Endothelial cell of umbilical vein (primary cell): ENCODE measurements around the gene LRRC27. TPM values are rescaled to one million over a fixed set of nuclear protein-coding genes. Genes with fewer than 3 reads are reported as not detected.

Experiments
- BruUV-seq: library from RNA; stranded (reverse); fragments of 400-500 nt; replicated peaks from 2 replicates; lab custom pipeline; 2021; lab: Mats Ljungman, UMichigan
- CTCF ChIA-PET: fragments of 300-600, 350-600 bp; sonication (Branson Sonifier 250); formaldehyde crosslinking; loops from one replicate; lab custom pipeline; 2021; ENCODE audit warnings: antibody characterized with exemption, inconsistent platforms; lab: Charles Lee
- POLR2A ChIA-PET: fragments of 300-600, 350-600 bp; sonication (Branson Sonifier 250); formaldehyde crosslinking; loops from one replicate; lab custom pipeline; 2021; ENCODE audit warnings: antibody characterized with exemption, inconsistent platforms; lab: Charles Lee
- DNase-seq: peaks from one replicate; pipeline ENCODE4 v3.0.0-alpha.2; 2011; ENCODE audit warnings: low read depth, low spot score
- FAIRE-seq: peaks from 2 replicates; lab custom pipeline; 2011; peaks lifted over from hg19 to GRCh38; lab: Jason Lieb, UNC
- H2AFZ ChIP-seq: 2 replicates; pipeline ENCODE4 v1.6.0; 2012; ENCODE audit warnings: low read depth, low read length, control low read depth, inconsistent platforms
- H3K27ac ChIP-seq: 2 replicates; pipeline ENCODE4 v1.5.1; 2011; ENCODE audit warnings: low read depth, mild to moderate bottlenecking, control low read depth, low read length, moderate library complexity; ENCODE audit not compliant: insufficient read depth
- H3K27me3 ChIP-seq, 2 experiments: 2 replicates each; pipeline versions ENCODE4 v1.6.0 to v1.6.1; 2011; ENCODE audit warnings: low read length in 2 of 2, mixed read lengths in 1 of 2; ENCODE audit not compliant: control insufficient read depth in 2 of 2, insufficient read depth in 2 of 2
- H3K36me3 ChIP-seq, 2 experiments: 2 replicates in 1 of 2; 3 replicates in 1 of 2; pipeline ENCODE4 v1.5.1; 2011; ENCODE audit warnings: low read length in 2 of 2, mild to moderate bottlenecking in 1 of 2, moderate library complexity in 1 of 2; ENCODE audit not compliant: control insufficient read depth in 2 of 2, insufficient read depth in 2 of 2; ENCODE audit errors: extremely low read depth in 1 of 2
- H3K4me1 ChIP-seq: 3 replicates; pipeline ENCODE4 v1.5.1; 2011; ENCODE audit warnings: mild to moderate bottlenecking, low read length; ENCODE audit not compliant: control insufficient read depth, insufficient read depth; ENCODE audit errors: extremely low read depth
- H3K4me2 ChIP-seq: 2 replicates; pipeline ENCODE4 v1.6.1; 2011; ENCODE audit warnings: low read length, control low read depth, mixed read lengths; ENCODE audit not compliant: insufficient read depth
- H3K4me3 ChIP-seq, 3 experiments: fragments of 200-600 bp in 1 of 3; sonication (generic), shearing (Covaris generic) in 1 of 3; replicated peaks in 1 of 3; 2 replicates each; pipeline ENCODE4 v1.5.1; 2011 to 2016; ENCODE audit warnings: control low read depth in 3 of 3, low read length in 3 of 3, mild to moderate bottlenecking in 2 of 3, inconsistent platforms in 1 of 3, low read depth in 1 of 3, moderate library complexity in 1 of 3; ENCODE audit not compliant: insufficient read depth in 1 of 3
- H3K79me2 ChIP-seq: 2 replicates; pipeline ENCODE4 v1.6.0; 2012; ENCODE audit warnings: low read length, inconsistent platforms; ENCODE audit not compliant: control insufficient read depth, insufficient read depth
- H3K9ac ChIP-seq: replicated peaks from 2 replicates; pipeline ENCODE3; 2011; ENCODE audit warnings: low read length, control low read depth; ENCODE audit not compliant: insufficient read depth; ENCODE audit errors: extremely low read depth
- H3K9me1 ChIP-seq: replicated peaks from 3 replicates; pipeline ENCODE4 v1.6.0; 2011; ENCODE audit warnings: mild to moderate bottlenecking, low read length; ENCODE audit not compliant: control insufficient read depth, insufficient read depth; ENCODE audit errors: extremely low read depth
- H3K9me3 ChIP-seq: replicated peaks from 2 replicates; pipeline ENCODE4 v1.5.1; 2012; ENCODE audit warnings: low read length, inconsistent platforms; ENCODE audit not compliant: control insufficient read depth, insufficient read depth
- H4K20me1 ChIP-seq: replicated peaks from 2 replicates; pipeline ENCODE3; 2011; ENCODE audit warnings: mild to moderate bottlenecking, low read length; ENCODE audit not compliant: control insufficient read depth, insufficient read depth; ENCODE audit errors: extremely low read depth
- EZH2 ChIP-seq: IDR thresholded peaks from 2 replicates; pipeline ENCODE4 v1.6.1; 2012; ENCODE audit warnings: borderline replicate concordance, low read depth, mild to moderate bottlenecking, moderate library complexity, low read length, inconsistent platforms; ENCODE audit not compliant: severe bottlenecking
- FOS ChIP-seq: IDR thresholded peaks from 2 replicates; pipeline ENCODE4 v1.6.1; 2011; ENCODE audit warnings: mild to moderate bottlenecking, low read length, moderate library complexity, borderline replicate concordance; ENCODE audit not compliant: insufficient read depth
- GATA2 ChIP-seq: IDR thresholded peaks from 2 replicates; pipeline ENCODE4 v1.7.0; 2011; ENCODE audit warnings: low read depth, mild to moderate bottlenecking, moderate library complexity, mixed read lengths, low read length; ENCODE audit not compliant: insufficient read length, insufficient read depth
- JUN ChIP-seq: IDR thresholded peaks from 2 replicates; pipeline ENCODE4 v1.6.1; 2011; ENCODE audit warnings: borderline replicate concordance, low read depth; ENCODE audit not compliant: insufficient read length, insufficient read depth
- MYC ChIP-seq: IDR thresholded peaks from one replicate; pipeline ENCODE4 v1.6.1; 2011; ENCODE audit warnings: mild to moderate bottlenecking, low read depth, low read length
- POLR2A ChIP-seq: IDR thresholded peaks from 2 replicates; pipeline ENCODE4 v1.6.1; 2012; ENCODE audit warnings: low read depth, mild to moderate bottlenecking, control low read depth, low read length
- POLR2AphosphoS5 ChIP-seq: IDR thresholded peaks from 2 replicates; pipeline ENCODE4 v1.6.1; 2012; ENCODE audit warnings: low read depth, mild to moderate bottlenecking, control low read depth, low read length, moderate library complexity; ENCODE audit not compliant: insufficient read depth
- dilution Hi-C: fragments of 300-500 bp; cut with MboI; formaldehyde crosslinking; loops from one replicate; pipeline ENCODE4 v1.15.0; 2019; ENCODE audit warnings: low sequenced_read_pairs; ENCODE audit not compliant: extremely low pct_ligation_motif_present
- intact Hi-C: fragments of 100-400 bp; cut with micrococcal nuclease; formaldehyde crosslinking; loops from one replicate; pipeline ENCODE4 v1.10.0; 2022
- polyA plus RNA-seq, 4 experiments: library from polyadenylated mRNA; depleted of rRNA in 3 of 4; stranded (reverse) in 3 of 4; unstranded in 1 of 4; fragments of >200 nt; gene quantifications; 2 replicates each; pipeline versions ENCODE4 v1.2.1 to v1.2.3, GENCODE V29; 2011 to 2012; ENCODE audit warnings: missing spikeins in 1 of 4
- total RNA-seq: library from RNA; stranded (reverse); gene quantifications from 2 replicates; pipeline ENCODE4 v1.2.3, GENCODE V29; 2021
- TF ChIP-seq, protein P1 (sequence below): IDR thresholded peaks from 2 replicates; pipeline ENCODE4 v1.6.1; 2011; ENCODE audit not compliant: insufficient read depth, insufficient read length
- TF ChIP-seq, protein P2 (sequence below), 2 donors: IDR thresholded peaks; 1 replicate in 1 of 2; 2 replicates in 1 of 2; pipeline ENCODE4 v1.5.1; 2011; ENCODE audit warnings: low read length in 2 of 2, mild to moderate bottlenecking in 2 of 2, moderate library complexity in 2 of 2, control low read depth in 1 of 2, inconsistent platforms in 1 of 2, low read depth in 1 of 2; ENCODE audit not compliant: insufficient read depth in 1 of 2; ENCODE audit errors: extremely low read depth in 1 of 2

The LRRC27 gene
- total and polyA plus RNA-seq, 2 donors (not counting 3 experiments of a cell fraction or from before 2014, with no cell fraction given), result 8.3 to 13.6 TPM

DNA sequence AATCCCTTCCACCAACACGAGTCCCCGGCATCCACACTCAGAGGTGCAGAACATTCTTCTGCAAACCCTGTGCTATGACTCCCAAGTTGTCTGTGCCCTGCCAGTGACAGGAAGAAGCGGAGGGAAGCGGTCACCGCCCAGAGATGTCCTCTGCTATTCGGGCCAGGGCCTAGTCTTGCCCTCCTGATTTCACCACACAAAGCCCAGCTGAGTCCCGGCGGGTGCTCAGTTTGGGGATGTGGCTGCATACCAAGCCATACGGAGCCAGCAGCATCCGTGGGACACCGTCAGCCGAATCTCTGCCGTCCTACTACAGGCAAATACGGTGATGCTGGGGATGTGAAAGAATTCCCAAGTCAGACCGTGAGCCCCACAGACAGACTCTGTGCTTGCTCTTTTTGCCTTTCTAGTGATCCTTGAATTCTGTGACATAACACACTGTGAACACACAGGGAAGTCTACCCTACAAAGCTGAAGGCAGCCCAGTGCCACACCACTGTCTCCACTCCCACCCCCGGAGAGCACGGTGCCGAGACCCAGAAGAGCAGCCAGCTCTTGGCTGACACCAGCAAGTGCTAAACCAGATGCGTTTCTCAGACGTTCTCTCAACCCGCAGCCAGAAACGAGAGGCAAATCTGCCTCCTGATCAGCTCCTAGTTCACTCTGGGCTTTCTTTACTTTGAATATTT lies 26.2 kb upstream of the LRRC27 start:
- no peak overlapping the region for H3K27ac ChIP-seq
- FAIRE-seq (no peak), DNase-seq (no peak)
- no peaks in the 10 kb centered on the region for H3K36me3 ChIP-seq
- no TSS peak for BruUV-seq
- no peak overlapping the region for H3K9ac ChIP-seq
- dilution Hi-C loops (no loop called here), intact Hi-C loops (no loop called here)
- no peaks in the 10 kb centered on the region for H3K79me2 ChIP-seq
- CTCF ChIA-PET, result no interaction called here
- H3K4me3 ChIP-seq, result no peak overlapping the region
- peaks cover 4 to 11% of the 10 kb centered on the region in 2 experiments for H3K27me3 ChIP-seq
- H2AFZ ChIP-seq, result no peak overlapping the region
- H3K4me2 ChIP-seq, result no peak overlapping the region
- H3K9me3 ChIP-seq, result no peaks in the 10 kb centered on the region
- H3K9me1 ChIP-seq, result no peaks in the 10 kb centered on the region
- no peaks in the 10 kb centered on the region for H4K20me1 ChIP-seq
- TF ChIP-seq FOS (no peak), EZH2 (no peak), JUN (no peak), POLR2AphosphoS5 (no peak), GATA2 (no peak), POLR2A (no peak), MYC (no peak)
- TF ChIP-seq, protein P1, sequence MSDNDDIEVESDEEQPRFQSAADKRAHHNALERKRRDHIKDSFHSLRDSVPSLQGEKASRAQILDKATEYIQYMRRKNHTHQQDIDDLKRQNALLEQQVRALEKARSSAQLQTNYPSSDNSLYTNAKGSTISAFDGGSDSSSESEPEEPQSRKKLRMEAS, result no peak
- TF ChIP-seq, protein P2, sequence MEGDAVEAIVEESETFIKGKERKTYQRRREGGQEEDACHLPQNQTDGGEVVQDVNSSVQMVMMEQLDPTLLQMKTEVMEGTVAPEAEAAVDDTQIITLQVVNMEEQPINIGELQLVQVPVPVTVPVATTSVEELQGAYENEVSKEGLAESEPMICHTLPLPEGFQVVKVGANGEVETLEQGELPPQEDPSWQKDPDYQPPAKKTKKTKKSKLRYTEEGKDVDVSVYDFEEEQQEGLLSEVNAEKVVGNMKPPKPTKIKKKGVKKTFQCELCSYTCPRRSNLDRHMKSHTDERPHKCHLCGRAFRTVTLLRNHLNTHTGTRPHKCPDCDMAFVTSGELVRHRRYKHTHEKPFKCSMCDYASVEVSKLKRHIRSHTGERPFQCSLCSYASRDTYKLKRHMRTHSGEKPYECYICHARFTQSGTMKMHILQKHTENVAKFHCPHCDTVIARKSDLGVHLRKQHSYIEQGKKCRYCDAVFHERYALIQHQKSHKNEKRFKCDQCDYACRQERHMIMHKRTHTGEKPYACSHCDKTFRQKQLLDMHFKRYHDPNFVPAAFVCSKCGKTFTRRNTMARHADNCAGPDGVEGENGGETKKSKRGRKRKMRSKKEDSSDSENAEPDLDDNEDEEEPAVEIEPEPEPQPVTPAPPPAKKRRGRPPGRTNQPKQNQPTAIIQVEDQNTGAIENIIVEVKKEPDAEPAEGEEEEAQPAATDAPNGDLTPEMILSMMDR (IDR thresholded peaks at IDR 0.05; ENCODE audit: extremely low read depth in 1 of 2, insufficient read depth in 1 of 2, low read depth in 1 of 2, low read length in 2 of 2), result no peak
- POLR2A ChIA-PET, result no interaction called here
- no peaks in the 10 kb centered on the region for H3K4me1 ChIP-seq
